8988T (cell line): ENCODE measurements around the gene NUP214.
"Not testable (repeated sequence)": the region's sequence is repeated elsewhere in the genome, so short reads cannot be mapped to it uniquely, and the experiment has no call there.

ENCODE experiments used
- DNase-seq: peaks from one replicate; pipeline ENCODE4 v3.0.0; 2011

The NUP214 gene

DNA sequence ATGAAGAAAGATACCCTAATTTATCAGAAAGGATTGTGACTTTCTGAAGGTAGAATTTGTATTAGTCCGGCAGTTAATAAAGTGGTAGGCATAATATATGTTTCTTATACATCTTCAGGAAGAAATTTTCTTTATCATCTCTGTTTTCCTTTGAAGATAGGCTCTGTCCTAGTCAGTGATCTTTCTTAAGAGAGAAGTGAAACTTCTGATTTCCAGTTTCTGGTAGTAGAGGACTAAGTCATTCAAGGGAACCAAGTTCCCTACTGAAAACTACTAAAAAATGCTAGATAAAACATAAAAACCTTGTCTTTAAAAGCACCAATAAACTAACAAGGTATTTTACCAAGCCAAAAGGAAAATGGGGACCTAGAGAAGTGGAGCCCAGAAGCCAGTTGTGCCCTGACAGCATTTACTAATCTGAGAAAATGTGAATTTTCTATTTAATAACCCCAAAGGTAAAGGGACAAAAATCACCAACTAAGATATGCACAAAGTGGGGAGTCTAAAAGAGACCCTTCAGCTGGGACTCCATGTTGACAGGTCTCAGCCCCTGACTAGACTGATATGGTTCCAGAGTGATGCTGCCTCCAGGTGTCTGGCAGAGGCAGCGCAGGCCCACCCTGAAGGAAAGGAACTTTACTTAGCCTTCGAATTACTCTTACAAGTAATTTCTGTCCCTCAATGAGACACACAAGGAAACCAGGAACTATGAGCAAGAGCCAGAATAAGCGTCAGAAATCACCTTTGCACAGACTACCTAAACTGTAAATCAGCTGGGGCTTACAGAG, 78.2 kb downstream of the NUP214 start:
- peak; percentile 29 for DNase-seq

DNA sequence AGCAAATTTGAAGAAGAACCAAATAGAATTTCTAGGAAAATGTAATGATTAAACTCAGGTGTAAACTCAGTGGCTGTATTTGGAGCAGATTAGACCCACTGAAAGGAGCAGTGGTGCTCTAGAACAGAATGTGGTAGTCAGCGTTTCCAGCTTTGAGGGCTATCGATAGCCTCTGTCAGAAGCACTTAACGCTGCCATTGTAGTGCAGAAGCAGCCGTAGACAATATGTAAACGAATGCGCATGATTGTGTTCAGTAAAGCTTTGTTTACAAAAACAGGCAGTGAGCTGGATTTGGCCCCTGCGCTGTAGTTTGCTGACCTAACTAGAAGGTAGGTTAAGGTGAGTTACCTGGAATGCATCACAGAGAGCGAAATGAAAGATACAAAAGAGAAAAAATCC, 78.9 kb downstream of the NUP214 start:
- no peak for DNase-seq

DNA sequence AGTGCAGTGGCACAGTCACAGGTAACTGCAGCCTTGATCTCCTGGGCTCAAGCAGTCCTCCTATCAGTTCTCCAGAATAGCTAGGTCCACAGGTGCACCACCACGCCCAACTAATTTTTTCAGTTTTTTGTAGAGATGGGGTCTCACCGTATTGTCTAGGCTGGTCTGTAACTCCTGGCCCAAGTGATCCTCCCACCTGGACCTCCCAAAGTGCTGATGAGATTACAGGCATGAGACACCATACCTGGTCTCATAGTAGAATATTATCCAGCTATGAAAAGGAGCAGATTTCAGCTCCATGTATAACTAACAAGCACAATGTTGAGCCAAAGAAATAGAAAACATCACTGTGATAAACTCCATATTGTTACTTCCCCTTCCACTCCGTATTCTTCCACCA, 81.1 kb downstream of the NUP214 start:
- DNase-seq: no peak

DNA sequence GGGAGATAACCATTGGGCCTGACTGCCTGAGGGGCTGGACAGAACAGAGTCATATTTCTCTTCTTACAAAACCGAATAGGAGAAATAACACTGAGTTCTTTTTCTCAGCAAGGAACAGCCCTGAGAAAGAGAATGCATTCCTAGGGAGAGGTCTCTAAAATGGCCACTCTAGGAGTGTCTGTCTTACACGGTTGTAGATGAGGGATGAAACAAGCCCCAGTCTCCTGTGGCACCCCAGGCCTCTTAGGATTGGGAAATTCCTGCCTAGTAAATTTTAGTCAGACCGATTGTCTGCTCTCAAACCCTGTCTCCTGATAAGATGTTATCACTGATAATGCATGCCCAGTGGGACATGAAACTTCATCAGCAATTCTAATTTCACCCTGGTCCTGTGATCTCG, 86.5 kb downstream of the NUP214 start:
- DNase-seq: not testable (repeated sequence)

DNA sequence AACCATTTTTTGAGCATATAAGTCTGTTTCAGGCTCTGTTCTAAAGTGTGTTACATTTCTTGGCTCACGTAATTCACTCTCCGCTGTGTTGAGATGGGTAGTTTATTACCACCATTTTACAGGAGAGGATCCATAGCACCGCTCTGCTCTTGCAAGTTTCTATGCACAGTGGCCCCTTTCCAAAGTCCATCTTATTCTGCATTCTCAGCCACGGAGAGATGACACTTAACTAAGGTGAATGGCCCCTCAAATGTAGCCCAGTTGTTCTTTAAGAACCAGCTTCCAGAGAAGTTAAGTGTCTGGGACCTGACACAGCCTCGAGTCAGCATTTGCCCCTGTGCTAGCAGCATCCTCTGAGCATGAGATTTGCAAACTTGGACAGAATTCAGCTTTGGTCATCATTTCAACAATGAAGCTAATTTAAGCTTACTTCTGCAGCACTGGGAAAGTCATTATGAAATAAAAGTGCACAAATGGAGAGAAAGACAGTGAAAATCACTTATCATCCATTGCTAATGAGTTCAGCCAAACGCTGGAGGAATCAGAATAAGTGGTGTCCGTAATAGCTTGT, 89.0 kb downstream of the NUP214 start:
- no peak for DNase-seq

DNA sequence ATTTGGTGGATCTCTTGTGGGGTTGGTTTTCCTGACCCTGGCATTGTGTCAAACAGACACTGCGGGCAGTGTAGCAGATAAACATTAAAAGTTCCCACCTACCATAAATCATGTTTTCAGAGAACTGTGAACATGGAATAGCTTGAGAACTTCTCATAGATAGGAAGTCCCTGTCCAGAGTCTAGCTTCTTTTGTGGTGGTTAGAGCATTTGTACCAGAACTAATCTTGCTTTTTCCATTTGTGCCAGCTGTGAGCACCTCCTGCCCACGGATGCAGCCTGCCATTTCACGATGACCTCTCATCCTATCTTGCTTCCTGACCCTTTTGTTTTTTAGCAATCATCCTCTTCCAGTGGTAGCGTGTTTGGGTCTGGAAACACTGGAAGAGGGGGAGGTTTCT, 89.5 kb downstream of the NUP214 start:
- no peak for DNase-seq

DNA sequence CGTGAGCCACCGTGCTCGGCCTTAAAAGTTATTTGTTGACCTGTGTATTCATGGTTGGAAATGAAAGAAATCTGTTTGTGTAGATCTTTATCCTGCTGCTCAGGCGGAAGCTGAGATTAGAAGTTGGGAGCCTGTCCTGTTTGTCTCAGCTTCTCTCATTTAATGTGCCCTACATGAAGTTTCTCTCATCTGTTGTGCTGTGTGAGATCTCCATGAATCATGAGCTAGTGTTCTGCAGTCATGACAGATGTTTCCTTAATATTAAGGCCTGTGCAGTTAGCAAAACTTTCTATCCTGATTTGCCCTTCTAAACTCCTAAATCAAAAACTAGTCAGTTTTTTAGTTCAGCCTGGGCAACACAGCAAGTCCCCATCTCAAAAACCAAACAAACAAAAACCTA, 91.4 kb downstream of the NUP214 start:
- no peak for DNase-seq

DNA sequence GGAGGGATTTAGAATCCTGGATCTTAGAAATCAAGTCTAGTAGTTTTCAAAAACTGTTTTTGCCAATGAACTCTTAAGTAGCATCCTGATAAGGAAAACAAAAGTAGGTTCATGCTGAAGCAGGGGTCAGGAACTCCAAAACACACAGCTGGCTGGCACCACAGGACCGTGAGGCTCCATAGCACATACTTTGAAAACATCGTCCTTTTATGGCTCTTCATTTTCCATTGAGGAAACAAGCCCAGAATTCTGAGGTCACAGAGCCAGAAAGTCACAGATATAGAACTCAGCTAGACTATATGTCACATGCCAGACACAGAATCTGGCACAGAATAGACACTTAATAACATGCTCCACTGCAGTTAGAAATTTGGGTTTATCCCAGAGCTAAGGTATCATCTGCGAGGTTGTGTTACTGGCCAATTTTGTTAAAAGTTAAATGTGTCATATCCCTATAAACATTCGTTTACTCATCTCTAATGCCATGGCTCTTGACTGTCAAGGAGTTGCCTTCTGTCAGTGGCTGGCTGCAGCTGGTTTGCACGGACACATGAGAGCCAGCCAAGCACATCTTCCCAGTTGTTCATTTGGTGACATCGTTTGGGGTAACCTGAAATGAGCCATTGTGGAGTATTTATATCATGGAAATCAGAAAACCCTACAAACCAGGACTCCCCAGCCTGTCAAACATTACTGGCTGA, 92.1 kb downstream of the NUP214 start:
- no peak for DNase-seq

DNA sequence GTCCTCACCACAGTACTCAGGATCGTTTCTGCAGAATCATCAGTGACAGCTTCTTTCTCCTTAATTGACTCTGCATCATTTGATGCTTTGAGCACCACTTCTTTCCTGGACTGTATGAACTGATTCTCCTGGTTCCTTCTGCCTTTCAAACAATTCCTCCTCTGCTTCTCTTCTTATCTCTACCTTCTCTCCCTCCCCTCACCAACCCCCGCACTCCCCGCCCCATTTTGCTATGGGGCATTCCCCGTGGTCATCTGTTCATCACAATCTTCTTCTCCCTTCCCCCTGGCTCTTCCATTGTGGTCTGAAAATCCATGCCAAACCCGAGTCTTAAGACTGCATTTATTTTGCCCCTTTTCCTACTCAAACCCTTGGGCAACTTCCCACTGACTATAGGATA, 93.0 kb downstream of the NUP214 start:
- no peak for DNase-seq

DNA sequence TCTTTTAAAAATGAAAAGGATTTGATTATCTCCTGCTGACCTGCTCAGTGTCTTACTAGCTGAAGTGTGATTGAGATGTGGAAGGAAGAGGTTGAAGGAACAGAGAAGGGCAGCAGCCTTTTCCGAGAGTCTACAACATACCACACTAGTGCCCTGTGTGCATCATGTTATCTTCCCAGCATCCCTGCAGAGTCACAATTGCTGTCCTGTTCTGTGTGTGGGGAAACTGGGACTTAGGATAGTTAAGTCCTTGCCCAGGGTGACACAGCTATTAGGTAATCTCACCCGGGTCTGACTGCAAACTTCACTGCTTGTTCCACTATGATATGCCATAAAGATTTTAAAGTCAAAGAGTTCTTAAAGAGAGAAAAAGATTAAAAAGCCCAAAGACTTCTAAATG, 95.1 kb downstream of the NUP214 start:
- DNase-seq: no peak

DNA sequence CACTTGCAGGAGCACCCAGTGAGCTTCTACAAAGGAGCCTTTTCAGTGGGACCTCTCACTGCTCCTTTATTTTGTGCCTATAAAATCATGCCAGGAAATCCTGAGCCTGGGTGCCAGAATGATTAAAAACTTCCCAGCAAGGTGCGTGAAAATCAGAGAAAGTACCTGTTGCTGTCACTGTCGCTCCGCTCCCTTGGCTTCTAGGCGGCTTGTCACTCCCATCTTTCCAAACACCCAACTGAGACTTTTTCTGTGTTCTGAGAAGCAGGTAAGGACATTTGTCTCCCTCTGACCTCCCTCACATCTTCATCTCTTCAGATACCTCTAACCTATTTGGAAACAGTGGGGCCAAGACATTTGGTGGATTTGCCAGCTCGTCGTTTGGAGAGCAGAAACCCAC, 97.1 kb downstream of the NUP214 start:
- no peak for DNase-seq

DNA sequence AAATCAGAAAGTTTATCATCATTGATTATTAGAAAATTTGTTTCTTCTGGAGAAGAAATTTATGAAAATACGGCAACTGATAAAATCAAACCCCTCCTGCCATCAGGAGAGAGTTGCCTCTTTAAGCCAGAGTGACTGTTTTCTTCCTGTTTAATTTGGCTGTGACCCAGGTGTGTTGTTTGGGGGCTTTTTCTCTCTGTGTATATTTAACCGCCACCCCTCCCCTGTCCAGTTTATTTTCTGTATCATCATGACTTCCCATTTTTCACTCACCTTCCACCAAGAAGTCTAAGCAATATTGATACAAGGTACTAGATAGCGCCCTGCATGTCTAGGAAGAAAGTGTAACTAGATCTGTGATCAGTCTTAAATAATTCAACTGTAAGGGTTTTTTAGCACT, 100.8 kb downstream of the NUP214 start:
- DNase-seq: no peak

DNA sequence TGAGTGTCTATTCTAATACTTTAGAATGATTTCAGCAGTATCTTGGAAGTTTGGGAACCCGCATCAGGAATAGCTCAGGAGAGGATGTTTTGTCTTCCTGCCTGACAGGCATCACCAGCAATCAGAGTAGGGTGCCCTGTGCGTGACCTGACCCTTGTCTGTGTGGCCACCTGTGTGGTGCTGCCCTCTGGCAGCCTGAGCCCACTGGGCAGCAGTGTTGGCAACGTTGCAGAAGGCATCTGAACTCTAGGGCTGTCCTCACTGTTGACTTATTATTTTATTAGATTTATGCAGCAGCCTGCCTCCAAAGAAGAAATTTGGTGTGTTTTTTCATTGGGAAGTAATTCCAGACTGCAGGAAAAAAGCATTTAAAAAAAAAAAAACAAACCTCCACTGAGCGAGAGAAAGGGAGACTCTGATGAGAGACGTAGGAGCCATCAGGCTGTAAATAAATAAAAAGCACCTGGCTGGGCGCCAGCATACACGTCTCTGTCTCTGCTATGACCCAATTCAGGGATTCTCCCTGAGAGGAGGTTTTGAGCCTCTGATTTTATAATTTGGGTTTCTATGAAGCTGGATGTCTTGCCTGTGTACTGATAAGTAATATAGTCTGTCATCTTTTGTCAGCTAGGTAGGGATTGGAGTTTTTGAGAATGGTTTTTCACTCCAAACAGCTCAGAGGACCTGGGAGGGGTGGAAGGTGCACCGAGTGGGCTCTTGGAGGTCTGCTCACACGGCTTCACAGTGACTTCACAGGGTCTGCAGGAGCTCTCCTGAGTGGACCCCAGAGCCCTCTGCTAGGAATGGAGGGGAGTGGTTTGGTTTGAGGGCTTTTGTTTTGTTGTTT, 101.9 kb downstream of the NUP214 start:
- no peak for DNase-seq

DNA sequence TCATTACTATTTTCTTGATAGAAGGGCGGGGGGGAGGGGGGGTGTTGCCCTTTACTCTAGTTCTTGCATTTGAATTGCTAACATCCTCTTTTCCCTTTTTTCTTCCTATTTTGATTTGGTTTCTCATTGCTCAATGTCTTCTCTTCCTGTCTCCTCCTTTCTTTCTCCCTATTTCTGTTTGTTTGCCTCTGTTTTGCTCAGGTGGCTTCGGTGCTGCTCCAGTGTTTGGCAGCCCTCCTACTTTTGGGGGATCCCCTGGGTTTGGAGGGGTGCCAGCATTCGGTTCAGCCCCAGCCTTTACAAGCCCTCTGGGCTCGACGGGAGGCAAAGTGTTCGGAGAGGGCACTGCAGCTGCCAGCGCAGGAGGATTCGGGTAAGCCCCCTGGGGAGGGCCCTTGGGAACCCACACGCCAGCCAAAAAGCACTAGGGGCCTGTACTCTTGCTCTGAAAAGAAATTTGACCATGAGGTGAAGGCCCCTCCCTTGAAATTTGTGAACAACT, 102.6 kb downstream of the NUP214 start:
- no peak for DNase-seq

DNA sequence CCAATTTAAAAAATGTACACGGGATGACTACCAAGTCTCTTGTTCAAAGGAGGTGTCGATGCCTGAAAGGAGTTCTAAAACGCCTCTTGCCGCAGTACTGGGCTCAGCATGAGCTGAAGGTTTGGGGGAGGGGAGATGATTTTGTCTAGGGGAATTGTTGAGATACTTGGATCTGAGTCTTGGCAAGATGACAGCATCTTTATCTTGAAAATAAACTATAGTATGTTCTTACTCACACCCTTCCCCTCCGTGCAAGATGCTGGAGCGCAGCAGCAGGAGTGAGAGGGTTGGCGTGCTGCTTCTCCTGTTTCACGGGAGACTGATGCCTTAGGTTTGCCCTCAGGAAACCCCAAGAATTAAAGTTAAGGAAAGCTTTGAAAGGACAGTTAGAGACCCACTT, 103.6 kb downstream of the NUP214 start:
- no peak for DNase-seq

DNA sequence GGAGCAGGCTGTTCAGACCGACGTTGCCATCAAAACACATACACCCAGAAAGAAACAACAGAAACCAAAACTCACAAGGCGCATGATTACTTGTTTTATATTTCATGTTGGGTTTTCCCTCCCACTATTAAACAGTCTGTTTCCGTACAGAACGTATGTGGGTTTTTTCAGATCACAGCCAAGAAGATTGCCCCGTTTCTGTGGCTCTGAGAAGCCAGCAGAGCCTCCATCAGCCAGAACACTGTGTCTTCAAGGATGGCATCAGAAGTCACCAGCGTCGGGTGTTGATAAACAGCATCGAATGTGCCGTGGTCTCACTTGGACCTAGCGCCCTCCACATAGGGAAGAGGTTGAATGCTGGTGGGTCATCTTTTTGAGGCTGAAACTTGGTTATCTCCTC, 108.2 kb downstream of the NUP214 start:
- DNase-seq: no peak

DNA sequence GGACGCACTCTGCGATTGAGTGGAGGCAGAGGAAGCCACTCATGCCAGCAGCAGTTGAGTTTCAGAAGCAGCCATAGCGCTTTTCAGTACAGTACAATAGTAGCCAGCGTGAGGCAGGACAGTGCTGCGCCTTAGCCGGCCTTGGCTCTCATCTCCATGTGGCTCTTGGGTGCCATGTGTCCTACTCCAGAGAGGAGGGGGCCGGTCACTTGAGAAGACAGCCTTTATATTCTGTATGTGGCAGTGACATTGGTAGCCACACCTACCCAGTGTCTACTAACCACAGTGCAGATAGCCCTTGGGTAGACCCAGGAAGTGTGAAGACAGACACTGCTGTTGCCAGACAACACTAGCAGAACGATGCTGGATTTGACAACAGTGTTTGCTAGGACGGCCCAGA, 108.6 kb downstream of the NUP214 start:
- no peak for DNase-seq

DNA sequence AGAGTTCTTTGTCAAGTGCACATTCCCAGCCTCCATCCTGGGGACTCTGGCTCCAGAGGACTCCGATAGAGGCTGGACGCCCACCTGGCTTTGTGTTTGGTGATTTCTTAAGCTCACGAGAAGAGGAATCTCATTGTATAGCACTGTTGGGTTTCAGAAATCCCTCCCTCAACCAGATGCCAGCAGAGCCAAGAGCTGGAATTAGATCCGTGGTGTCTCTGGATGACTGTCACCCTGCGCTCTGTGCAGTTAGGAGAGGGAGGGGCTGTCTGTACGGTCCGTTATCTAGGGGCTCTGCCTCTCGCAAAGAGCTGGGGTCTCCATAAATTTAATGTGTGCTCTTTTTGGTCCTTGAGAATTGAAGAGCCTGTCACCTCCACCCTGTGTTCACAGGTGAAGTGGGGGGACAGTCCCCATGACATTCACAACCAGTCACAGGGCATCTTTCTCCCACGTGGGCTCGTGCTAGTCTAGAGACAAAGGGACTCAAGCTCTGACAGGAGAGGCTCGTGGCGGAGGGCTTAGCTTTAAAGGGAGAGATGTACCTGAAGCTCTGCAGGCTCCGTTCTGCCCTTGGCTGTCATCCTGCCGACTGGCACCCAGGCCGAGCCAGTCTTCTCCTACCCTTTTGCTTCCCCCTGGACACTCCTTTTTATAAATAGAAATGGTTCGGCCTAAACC, 109.6 kb downstream of the NUP214 start:
- DNase-seq: no peak

DNA sequence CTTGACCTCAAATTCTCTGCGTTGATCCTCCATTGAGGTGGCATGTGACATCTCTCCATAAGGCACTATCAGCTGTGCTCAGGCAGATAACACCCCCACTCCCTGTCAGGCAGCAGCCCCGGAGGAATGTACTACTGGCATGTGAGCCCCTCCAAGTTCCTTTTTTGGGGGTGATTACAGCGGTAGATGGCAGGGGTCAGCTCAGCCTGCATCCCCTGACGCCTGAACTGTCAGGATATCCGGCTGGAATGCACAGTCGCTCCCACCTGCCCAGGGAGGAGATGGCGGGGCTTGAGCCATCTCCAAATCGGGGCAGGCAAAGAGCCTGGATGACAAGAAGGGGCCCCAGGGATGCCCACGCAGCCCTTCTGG, 110.1 kb downstream of the NUP214 start:
- no peak for DNase-seq

DNA sequence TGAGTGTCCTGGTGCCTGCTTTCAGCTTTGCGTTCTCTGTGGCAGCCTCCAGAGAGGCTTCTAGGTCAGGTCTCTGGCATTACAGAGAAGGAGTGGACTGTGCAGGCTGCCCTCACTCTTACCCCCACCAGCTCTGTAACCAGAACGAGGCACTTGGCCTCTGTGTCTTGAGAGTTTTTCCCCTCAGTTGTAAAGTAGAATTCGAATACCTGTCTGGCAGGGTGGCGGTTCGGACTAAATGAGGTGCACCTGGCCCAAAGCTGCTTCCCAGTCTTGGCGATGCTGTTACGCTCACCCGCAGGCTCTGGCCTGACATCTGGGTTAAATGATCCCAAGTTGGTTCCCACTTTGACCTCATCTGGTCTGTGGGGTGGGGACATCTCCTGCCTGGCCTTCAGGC, 110.8 kb downstream of the NUP214 start:
- DNase-seq: no peak

DNA sequence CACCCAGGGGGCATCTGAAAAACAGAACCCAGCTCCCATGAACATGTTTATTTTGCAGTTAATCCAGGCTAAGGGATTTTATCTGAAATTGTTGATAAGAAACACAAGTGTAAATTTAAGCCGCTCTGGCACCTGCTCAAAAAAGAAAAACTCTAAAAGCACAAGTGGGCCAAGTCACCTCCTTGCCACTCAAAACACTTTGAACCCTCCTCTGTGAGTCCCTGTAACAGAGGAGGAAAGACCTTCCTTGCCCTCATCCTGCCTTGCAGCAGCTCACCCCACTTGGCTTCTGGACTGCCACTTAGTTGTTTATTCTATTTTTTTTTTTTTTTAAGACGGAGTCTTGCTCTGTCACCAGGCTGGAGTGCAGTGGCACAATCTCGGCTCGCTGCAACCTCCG, 111.4 kb downstream of the NUP214 start:
- no peak for DNase-seq

DNA sequence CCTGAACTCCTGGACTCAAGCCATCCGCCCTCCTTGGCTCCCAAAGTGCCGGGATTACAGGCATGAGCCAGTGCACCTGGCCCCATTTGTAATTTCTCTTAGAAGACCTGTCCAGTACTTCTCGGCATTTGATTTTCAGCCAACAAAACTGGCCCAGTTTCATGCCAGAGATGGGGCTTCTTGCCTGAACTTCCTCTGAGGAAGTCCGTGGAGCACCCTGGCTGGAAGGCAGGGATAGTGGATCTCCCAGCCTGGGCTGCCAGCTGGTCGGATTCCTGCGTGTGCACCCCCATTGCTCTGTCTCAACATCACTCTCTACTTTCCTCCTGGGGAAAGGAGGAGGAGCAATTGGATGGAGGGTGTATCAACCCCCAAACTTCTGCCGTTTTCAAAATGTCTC, 111.9 kb downstream of the NUP214 start:
- DNase-seq: no peak

DNA sequence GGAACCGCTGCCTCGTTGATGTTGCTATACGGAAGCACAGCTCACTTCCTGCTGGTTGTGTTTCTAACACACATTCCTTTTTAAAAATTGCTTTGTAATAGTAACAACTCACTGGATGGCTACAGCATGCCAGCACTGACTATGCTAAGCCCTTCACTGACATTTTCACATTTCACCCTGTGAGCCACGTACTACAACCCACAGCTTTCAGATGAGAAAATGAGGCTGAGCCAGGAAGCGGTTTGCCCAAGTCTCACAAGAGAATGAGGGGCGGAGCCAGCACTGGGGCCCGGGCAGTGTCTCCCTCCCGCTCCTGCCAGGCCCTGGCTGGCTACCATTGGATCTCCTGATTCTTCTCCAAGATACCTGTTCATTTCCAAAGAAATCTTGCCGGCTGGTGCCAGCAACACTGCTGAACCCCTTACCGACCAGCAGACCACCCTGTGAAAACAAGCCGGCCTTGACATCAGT, 112.6 kb downstream of the NUP214 start:
- no peak for DNase-seq
